ENCODE measurements around the gene TUFM. TPM values are rescaled to one million over a fixed set of nuclear protein-coding genes. Genes with fewer than 3 reads are reported as not detected.

Gene TUFM
- total RNA-seq, 1 donor from 2014 or later, result 197 TPM

GRCh38 chr16:28865001-28865688 is 19.0 kb upstream of the TUFM start:
- Mint-ChIP-seq H3K36me3 (ENCODE audit: low read depth) (peaks cover 6% of the 10 kb centered on the region), H3K27me3 (ENCODE audit: low read depth) (no peaks in the 10 kb centered on the region), H3K4me1 (peaks cover 23% of the 10 kb centered on the region), H3K27ac (ENCODE audit: unreplicated experiment) (no peak overlapping the region), H3K4me3 (peak overlapping the region; percentile 100), H3K9me3 (no peaks in the 10 kb centered on the region)
- no peak for DNase-seq (ENCODE audit: low read depth, low spot score)
- no peak for TF ChIP-seq CTCF (conservative IDR thresholded peaks at IDR 0.05)

GRCh38 chr16:28863929-28864793 is 18.0 kb upstream of the TUFM start:
- peak overlapping the region; percentile 100 for H3K4me3 Mint-ChIP-seq

GRCh38 chr16:28859326-28859725 is 13.2 kb upstream of the TUFM start:
- no peak for TF ChIP-seq CTCF (conservative IDR thresholded peaks at IDR 0.05)
- no peaks in the 10 kb centered on the region for H3K27me3 Mint-ChIP-seq (ENCODE audit: low read depth)
- no peaks in the 10 kb centered on the region for H3K36me3 Mint-ChIP-seq (ENCODE audit: low read depth)
- peaks cover 10% of the 10 kb centered on the region for H3K4me1 Mint-ChIP-seq
- no peak overlapping the region for H3K27ac Mint-ChIP-seq (ENCODE audit: unreplicated experiment)
- no peak for DNase-seq (ENCODE audit: low read depth, low spot score)
- no peak overlapping the region for H3K4me3 Mint-ChIP-seq
- H3K9me3 Mint-ChIP-seq, result no peaks in the 10 kb centered on the region

More at GRCh38 chr16:28863929-28864793, 18.0 kb upstream of the TUFM start:
- Mint-ChIP-seq H3K27me3 (ENCODE audit: low read depth) (no peaks in the 10 kb centered on the region), H3K9me3 (no peaks in the 10 kb centered on the region), H3K4me1 (peaks cover 23% of the 10 kb centered on the region), H3K36me3 (ENCODE audit: low read depth) (peaks cover 5% of the 10 kb centered on the region), H3K27ac (ENCODE audit: unreplicated experiment) (peak overlapping the region; percentile 100)
- no peak for TF ChIP-seq CTCF (conservative IDR thresholded peaks at IDR 0.05)
- DNase-seq (ENCODE audit: low read depth, low spot score), result no peak

- no peak for DNase-seq (ENCODE audit: low read depth, low spot score)
- H3K27me3 Mint-ChIP-seq (ENCODE audit: low read depth), result no peaks in the 10 kb centered on the region
These were observed 12.3 kb upstream of the TUFM start for GRCh38 chr16:28858421-28858820.

GRCh38 chr16:28846933-28847273 is 755 bp upstream of the TUFM start:
- DNase-seq (ENCODE audit: low read depth, low spot score), result no peak
- Mint-ChIP-seq H3K4me3 (peak overlapping the region; percentile 98), H3K36me3 (ENCODE audit: low read depth) (peaks cover 9% of the 10 kb centered on the region), H3K27ac (ENCODE audit: unreplicated experiment) (peak overlapping the region; percentile 93), H3K4me1 (peaks cover 31% of the 10 kb centered on the region), H3K9me3 (no peaks in the 10 kb centered on the region), H3K27me3 (ENCODE audit: low read depth) (peaks cover 4% of the 10 kb centered on the region)
- TF ChIP-seq CTCF (conservative IDR thresholded peaks at IDR 0.05), result no peak

More at GRCh38 chr16:28858421-28858820, 12.3 kb upstream of the TUFM start:
- no peak overlapping the region for H3K27ac Mint-ChIP-seq (ENCODE audit: unreplicated experiment)
- peaks cover 5% of the 10 kb centered on the region for H3K4me1 Mint-ChIP-seq
- TF ChIP-seq CTCF (conservative IDR thresholded peaks at IDR 0.05), result no peak
- H3K36me3 Mint-ChIP-seq (ENCODE audit: low read depth), result no peaks in the 10 kb centered on the region
- no peak overlapping the region for H3K4me3 Mint-ChIP-seq
- no peaks in the 10 kb centered on the region for H3K9me3 Mint-ChIP-seq

Measured in neural crest cell (in vitro differentiated cells).